ENCODE measurements around the gene CTSA.

DNA sequence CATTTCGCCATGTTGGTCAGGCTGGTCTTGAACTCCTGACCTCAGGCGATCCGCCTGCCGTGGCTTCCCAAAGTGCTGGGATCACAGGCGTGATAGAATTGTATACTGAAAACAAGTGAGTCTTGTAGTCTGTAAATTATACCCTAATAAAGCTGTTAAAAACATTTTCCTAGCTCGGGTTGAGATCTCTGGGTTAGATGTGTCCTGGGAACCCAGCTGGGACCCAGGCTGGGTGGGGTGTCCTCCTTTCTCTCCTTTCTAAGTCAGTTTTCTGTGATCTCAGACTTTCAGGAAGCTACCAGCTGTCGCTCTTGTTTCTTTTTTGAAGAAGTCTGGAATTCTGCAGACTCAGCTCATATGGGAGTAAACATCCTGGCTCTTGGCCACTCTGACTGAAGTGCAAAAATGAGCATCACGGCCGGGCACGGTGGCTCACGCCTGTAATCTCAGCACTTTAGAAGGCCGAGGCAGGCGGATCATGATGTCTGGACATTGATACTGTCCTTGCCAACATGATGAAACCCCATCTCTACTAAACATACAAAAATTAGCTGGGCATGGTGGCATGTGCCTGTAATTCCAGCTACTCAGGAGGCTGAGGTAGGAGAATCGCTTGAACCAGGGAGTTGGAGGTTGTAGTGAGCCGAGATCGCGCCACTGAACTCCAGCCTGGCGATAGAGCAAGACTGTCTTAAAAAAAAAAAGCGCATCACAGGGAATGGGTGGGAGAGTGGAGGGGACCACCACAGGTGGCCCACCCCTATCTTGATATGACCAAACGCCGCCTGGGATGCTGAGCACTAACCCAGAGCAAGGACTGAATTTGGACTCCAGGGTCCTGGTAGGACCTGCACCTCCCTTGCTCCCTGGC lies 33.5 kb downstream of the CTSA start:
- no peak for TF ChIP-seq EZH2 (IDR thresholded peaks at IDR 0.05; ENCODE audit: insufficient read depth, poor library complexity, severe bottlenecking)
- TF ChIP-seq EZH2phosphoT487 (IDR thresholded peaks at IDR 0.05; ENCODE audit: insufficient read depth, low read depth) = no peak

All from GM23248 (cell line).